ENCODE data around the gene ANGPTL2.

The ANGPTL2 gene

DNA sequence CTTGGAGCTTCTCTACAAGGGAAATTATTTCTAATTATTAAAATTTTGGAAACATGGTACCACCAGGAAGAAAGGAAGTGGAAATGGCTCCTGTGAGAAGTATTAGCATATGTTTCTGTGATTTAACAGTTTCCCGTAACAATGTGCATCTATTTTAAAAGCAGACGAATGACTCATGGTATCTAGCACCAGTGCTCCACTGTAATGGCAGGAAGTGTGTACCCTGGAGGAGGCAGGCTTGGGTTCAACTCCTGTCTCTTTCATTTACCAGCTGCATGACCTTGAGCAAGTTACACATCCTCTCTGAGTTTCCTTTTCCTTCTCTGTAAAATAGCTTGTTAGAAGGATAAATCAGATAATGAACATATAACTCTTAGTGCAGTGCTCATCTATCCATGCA lies 41.0 kb upstream of the ANGPTL2 start:
- Histone ChIP-seq H3K4me3 (replicated peaks; ENCODE audit: low read depth, low read length) (no peak overlapping the region), H3K27me3 (replicated peaks; ENCODE audit: control insufficient read depth, insufficient read depth, low read length) (no peaks in the 10 kb centered on the region), H3K36me3 (ENCODE audit: control insufficient read depth, insufficient read depth, low read length) (no peaks in the 10 kb centered on the region)
- TF ChIP-seq, protein P1, sequence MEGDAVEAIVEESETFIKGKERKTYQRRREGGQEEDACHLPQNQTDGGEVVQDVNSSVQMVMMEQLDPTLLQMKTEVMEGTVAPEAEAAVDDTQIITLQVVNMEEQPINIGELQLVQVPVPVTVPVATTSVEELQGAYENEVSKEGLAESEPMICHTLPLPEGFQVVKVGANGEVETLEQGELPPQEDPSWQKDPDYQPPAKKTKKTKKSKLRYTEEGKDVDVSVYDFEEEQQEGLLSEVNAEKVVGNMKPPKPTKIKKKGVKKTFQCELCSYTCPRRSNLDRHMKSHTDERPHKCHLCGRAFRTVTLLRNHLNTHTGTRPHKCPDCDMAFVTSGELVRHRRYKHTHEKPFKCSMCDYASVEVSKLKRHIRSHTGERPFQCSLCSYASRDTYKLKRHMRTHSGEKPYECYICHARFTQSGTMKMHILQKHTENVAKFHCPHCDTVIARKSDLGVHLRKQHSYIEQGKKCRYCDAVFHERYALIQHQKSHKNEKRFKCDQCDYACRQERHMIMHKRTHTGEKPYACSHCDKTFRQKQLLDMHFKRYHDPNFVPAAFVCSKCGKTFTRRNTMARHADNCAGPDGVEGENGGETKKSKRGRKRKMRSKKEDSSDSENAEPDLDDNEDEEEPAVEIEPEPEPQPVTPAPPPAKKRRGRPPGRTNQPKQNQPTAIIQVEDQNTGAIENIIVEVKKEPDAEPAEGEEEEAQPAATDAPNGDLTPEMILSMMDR (IDR thresholded peaks at IDR 0.05; ENCODE audit: insufficient read depth, low read length, poor library complexity, severe bottlenecking) = no peak
- no peak for DNase-seq (ENCODE audit: extremely low read depth, insufficient read length)

DNA sequence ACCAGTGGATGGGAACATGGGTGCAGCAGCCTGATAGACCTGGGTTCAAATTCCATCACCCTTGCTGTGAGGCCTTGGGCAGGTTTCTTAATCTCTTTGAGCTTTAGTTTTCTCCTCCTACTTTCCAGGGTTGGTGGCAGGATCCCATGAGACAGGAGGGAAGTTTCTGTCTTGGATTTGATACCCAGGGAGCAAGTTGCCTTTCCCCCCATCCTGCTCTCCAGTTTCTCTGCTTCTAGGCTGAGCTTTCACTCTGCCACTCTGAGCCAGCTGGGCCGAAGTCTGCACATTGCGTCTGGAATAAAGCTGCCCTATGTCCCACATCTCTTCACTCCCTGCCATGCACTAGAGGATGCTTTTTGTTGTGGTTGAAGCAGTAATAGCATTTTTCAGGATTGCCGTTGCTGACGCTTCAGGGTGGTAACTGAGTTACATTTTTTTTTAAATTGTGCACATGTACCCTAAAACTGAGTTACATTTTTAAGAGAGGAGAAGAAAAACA lies 40.5 kb upstream of the ANGPTL2 start:
- H3K36me3 ChIP-seq (ENCODE audit: control insufficient read depth, insufficient read depth, low read length) = no peaks in the 10 kb centered on the region
- no peaks in the 10 kb centered on the region for H3K27me3 ChIP-seq (replicated peaks; ENCODE audit: control insufficient read depth, insufficient read depth, low read length)
- no peak for DNase-seq (ENCODE audit: extremely low read depth, insufficient read length)
- TF ChIP-seq, protein P1 (IDR thresholded peaks at IDR 0.05; ENCODE audit: insufficient read depth, low read length, poor library complexity, severe bottlenecking) = no peak
- no peak overlapping the region for H3K4me3 ChIP-seq (replicated peaks; ENCODE audit: low read depth, low read length)

DNA sequence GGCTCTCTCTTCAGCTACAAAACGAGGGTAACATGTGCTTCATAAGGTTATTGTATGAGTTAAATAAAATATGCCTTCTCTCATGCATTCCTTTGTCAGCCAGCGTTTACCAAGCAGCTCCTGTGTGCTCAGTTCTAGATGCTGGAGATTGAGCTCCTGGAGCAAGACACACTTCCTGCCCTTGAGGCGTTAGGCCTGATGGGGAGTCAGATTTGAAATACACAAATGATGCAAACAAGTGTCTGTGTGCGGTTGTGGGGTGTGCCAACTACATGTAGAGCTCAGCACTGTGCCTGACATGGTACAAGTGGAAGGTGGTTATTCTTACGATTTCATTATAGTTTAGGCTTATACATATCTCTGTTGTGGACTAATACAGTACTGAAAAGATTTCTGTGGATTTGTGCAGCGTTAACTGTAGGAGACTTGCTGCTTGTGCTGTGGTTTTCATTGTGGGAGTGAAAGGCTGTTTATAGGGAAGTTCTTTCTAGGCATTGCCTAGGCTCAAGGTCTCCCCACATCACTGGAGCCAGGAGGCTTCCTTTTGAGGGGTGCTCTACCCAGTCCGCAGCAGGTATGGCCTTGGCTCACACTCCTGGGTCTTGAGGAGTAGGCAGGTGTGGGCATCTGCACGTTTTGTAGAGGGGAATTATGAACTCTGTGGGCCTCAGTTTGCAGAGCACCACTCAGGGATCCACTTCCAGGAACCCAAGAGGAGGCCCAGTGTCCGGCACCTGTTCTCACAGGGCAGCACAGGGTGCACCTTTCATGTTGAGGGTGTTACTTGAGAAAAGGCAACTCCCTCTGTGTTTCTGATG lies 39.8 kb upstream of the ANGPTL2 start:
- TF ChIP-seq, protein P1 (IDR thresholded peaks at IDR 0.05; ENCODE audit: insufficient read depth, low read length, poor library complexity, severe bottlenecking) = no peak
- Histone ChIP-seq H3K36me3 (ENCODE audit: control insufficient read depth, insufficient read depth, low read length) (no peaks in the 10 kb centered on the region), H3K27me3 (replicated peaks; ENCODE audit: control insufficient read depth, insufficient read depth, low read length) (no peaks in the 10 kb centered on the region), H3K4me3 (replicated peaks; ENCODE audit: low read depth, low read length) (no peak overlapping the region)
- no peak for DNase-seq (ENCODE audit: extremely low read depth, insufficient read length)

DNA sequence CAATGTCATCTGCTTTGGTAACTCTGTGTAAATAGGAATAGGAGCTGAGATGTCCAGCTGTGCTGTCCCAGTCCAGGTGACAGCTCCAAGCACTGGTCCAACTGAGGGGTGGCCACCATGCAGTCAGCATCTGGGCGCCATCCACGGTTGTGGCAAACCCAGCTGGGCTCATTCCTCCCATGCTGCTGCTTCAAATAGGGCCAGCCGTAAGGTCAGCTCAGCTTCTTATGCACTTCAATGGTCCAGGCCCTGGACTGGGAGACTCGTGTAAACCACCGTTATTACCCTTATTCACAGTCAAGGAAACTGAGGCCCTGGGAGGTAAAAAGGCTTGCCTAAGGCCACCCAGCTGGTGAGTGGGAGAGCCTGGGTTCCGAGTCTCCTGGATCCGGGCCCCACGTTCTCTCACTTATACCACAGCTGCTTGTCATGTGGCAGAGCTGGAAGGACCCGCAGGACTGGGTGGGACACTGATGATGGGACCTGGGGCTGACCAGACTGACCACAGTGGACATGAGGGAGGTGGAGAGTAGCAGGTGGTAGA lies 38.7 kb upstream of the ANGPTL2 start:
- TF ChIP-seq, protein P1 (IDR thresholded peaks at IDR 0.05; ENCODE audit: insufficient read depth, low read length, poor library complexity, severe bottlenecking) = no peak
- no peak overlapping the region for H3K4me3 ChIP-seq (replicated peaks; ENCODE audit: low read depth, low read length)
- H3K27me3 ChIP-seq (replicated peaks; ENCODE audit: control insufficient read depth, insufficient read depth, low read length) = no peaks in the 10 kb centered on the region
- no peak for DNase-seq (ENCODE audit: extremely low read depth, insufficient read length)
- H3K36me3 ChIP-seq (ENCODE audit: control insufficient read depth, insufficient read depth, low read length) = no peaks in the 10 kb centered on the region

DNA sequence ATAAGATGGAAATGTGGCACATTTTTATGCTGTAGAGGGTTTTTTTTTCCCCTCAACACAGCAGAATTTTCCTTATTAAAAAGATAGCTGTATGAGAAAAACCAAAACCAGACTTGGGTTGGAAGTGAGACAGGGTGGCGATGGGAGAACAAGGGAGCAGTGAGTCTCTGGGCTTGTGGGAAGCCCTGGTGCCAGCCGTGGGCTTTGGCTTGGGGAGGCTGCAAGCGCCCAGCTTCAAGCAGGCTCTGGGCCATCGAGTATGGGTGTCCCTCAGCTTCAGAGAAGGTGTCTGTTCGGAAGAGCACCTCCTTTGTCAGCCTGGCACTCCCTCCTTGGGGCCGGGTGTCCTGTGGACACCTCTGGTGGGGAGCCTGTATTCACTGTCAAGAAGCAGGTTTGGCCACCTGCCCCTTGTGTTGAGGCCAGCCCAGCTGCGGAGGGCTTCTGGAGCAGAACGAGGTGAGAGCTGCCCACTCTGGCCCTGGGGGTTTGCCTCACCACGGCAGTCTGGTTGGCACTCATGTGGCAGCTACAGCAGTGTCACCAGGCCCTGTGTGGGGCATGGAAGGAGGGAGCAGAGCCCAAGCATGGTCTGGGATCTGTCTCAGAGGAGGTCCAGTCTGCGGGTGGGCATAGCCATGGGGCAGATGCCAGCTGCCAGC lies 37.6 kb upstream of the ANGPTL2 start:
- Histone ChIP-seq H3K4me3 (replicated peaks; ENCODE audit: low read depth, low read length) (no peak overlapping the region), H3K36me3 (ENCODE audit: control insufficient read depth, insufficient read depth, low read length) (no peaks in the 10 kb centered on the region), H3K27me3 (replicated peaks; ENCODE audit: control insufficient read depth, insufficient read depth, low read length) (no peaks in the 10 kb centered on the region)
- TF ChIP-seq, protein P1 (IDR thresholded peaks at IDR 0.05; ENCODE audit: insufficient read depth, low read length, poor library complexity, severe bottlenecking) = no peak
- no peak for DNase-seq (ENCODE audit: extremely low read depth, insufficient read length)

All from GM06990 (cell line).